ENCODE data around the gene IL1R2. TPM values are rescaled to one million over a fixed set of nuclear protein-coding genes. Genes with fewer than 3 reads are reported as not detected.

Gene IL1R2
- total and polyA plus RNA-seq, 2 of the 8 experiments (the other 6 are each of a cell fraction or from before 2014, with no cell fraction given) = 0.06 TPM; not detected in 1

DNA sequence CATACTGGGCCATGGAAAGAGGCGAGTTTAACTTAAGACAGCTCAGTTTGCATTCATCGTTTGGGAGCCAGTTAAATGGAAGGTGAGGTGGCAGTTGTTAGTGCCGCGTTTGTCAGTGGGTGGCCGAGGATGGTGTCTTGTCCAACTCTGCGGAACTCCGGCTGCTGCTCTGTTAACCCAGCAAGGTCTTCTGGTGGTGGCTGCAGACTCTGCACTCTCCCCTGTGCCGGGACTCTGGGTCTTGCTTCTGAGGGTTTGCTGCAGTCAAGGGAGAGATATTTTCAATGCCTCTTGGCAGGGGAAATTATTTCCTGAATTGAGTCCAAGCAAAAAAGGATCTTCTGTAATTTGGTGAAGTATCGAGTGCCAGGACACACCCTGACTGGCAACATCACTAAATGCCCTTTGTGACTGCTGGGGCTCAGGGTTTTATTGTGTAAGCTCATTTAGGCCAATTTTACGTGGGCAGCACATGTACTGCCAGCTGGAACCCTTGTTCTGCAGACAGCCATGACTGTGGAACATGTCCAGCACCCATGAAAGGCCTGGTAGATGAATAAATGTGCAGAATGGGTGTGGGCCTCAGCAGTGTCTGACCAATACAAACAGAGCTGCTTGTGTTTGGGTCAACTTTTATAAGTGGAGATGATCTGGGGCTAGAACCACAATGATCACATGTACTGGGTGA lies 58.1 kb downstream of the IL1R2 start:
- Histone ChIP-seq H2BK12ac (ENCODE audit: low read depth, low read length) (no peak overlapping the region), H3K27me3 (replicated peaks in 1 of 4; ENCODE audit: control insufficient read depth in 3 of 4, extremely low read depth in 1 of 4, insufficient read depth in 3 of 4, low read length in 3 of 4) (no peaks in the 10 kb centered on the region), H3K36me3 (ENCODE audit: control insufficient read depth in 2 of 4, insufficient read depth in 4 of 4, low read length in 3 of 4) (no peaks in the 10 kb centered on the region), H3K23ac (ENCODE audit: insufficient read length) (no peak overlapping the region), H3K27ac (ENCODE audit: low read depth, low read length) (no peak overlapping the region), H2BK15ac (ENCODE audit: low read length) (no peak overlapping the region), H2BK5ac (ENCODE audit: low read depth, low read length) (no peak overlapping the region), H3K4me2 (ENCODE audit: insufficient read depth in 1 of 2, low read depth in 2 of 2, low read length in 2 of 2) (no peak overlapping the region), H3K18ac (ENCODE audit: extremely low read depth, low read length) (no peak overlapping the region), H4K8ac (ENCODE audit: extremely low read depth, insufficient read depth, low read length) (peak overlapping the region; percentile 19; the same call in 1 of the 2 replicates), H3K9me3 (ENCODE audit: insufficient read depth in 2 of 2, low read depth in 1 of 2, low read length in 1 of 2) (no peaks in the 10 kb centered on the region), H2AFZ (ENCODE audit: low read length) (no peak overlapping the region), H2BK20ac (ENCODE audit: low read length) (no peak overlapping the region), H3K79me1 (ENCODE audit: low read depth, low read length) (no peaks in the 10 kb centered on the region), H3K56ac (replicated peaks; ENCODE audit: insufficient read length, low read depth, low read length) (no peak overlapping the region), H3K23me2 (ENCODE audit: low read depth, low read length) (no peaks in the 10 kb centered on the region), H3K4me1 (replicated peaks in 1 of 4; ENCODE audit: control insufficient read depth in 3 of 4, insufficient read depth in 4 of 4, low read length in 3 of 4) (no peaks in the 10 kb centered on the region), H3K4me3 (ENCODE audit: extremely low read depth in 1 of 4, insufficient read depth in 2 of 4, low read depth in 3 of 4, low read length in 4 of 4) (no peak overlapping the region), H4K20me1 (replicated peaks in 1 of 2; ENCODE audit: control insufficient read depth in 1 of 2, insufficient read depth in 2 of 2, low read length in 2 of 2) (no peaks in the 10 kb centered on the region), H3K9ac (replicated peaks in 1 of 4; ENCODE audit: extremely low read depth in 1 of 4, low read depth in 3 of 4, low read length in 3 of 4) (no peak overlapping the region), H2BK120ac (replicated peaks; ENCODE audit: low read depth, low read length) (no peak overlapping the region), H2AK5ac (ENCODE audit: low read depth, low read length) (no peak overlapping the region), H3K4ac (replicated peaks; ENCODE audit: insufficient read length, low read depth, low read length) (no peak overlapping the region), H3K14ac (ENCODE audit: insufficient read length) (no peak overlapping the region), H4K5ac (ENCODE audit: insufficient read length, low read depth, low read length) (no peak overlapping the region), H3K79me2 (ENCODE audit: control insufficient read depth in 1 of 2, insufficient read depth in 2 of 2, low read length in 2 of 2) (no peaks in the 10 kb centered on the region), H4K91ac (replicated peaks; ENCODE audit: insufficient read length, low read length) (no peak overlapping the region)
- POLR2A ChIA-PET (ENCODE audit: partially characterized antibody) = no interaction called here
- TF ChIP-seq JUN (IDR thresholded peaks at IDR 0.05; ENCODE audit: low read depth, low read length) = no peak
- no peak for TF ChIP-seq BACH1 (IDR thresholded peaks at IDR 0.05; ENCODE audit: low read length)
- TF ChIP-seq SP2 (IDR thresholded peaks at IDR 0.05; ENCODE audit: low read length) = no peak
- TF ChIP-seq HDAC2 (IDR thresholded peaks at IDR 0.05; ENCODE audit: borderline replicate concordance in 1 of 2, low read depth in 2 of 2, low read length in 2 of 2) = no peak
- TF ChIP-seq CBX5 (IDR thresholded peaks at IDR 0.05; ENCODE audit: low read depth, low read length) = no peak
- no peak for TF ChIP-seq CTBP2 (IDR thresholded peaks at IDR 0.05; ENCODE audit: borderline replicate concordance, insufficient read depth, insufficient read length, low read length)
- TF ChIP-seq CEBPB (IDR thresholded peaks at IDR 0.05; ENCODE audit: low read depth, low read length) = no peak
- no peak for TF ChIP-seq POLR2A (IDR thresholded peaks at IDR 0.05; ENCODE audit: control extremely low read depth in 1 of 2, low read depth in 2 of 2, low read length in 2 of 2)
- no peak for TF ChIP-seq TCF12 (IDR thresholded peaks at IDR 0.05; ENCODE audit: low read depth, low read length)
- no peak for TF ChIP-seq HDAC6 (IDR thresholded peaks at IDR 0.05; ENCODE audit: low read depth, low read length)
- WGBS, 2 experiments (ENCODE audit: extremely low coverage in 1 of 2, insufficient coverage in 1 of 2, insufficient read length in 1 of 2, insufficient replicate concordance in 2 of 2, low coverage in 1 of 2, low lambda C conversion rate in 2 of 2, missing lambda C conversion rate in 1 of 2) = 88% methylated on average over 10 of the region's 10 CpGs; no CpG with 5 or more reads in 1 of the 2 experiments
- FAIRE-seq (no peak), DNase-seq (ENCODE audit: low read depth in 1 of 2, low spot score in 2 of 2) (no peak)
- CTCF ChIA-PET (ENCODE audit: partially characterized antibody) = interaction anchor here (0.9 to 2.4 kb wide), 5 partner anchors 30 to 190 kb away, joined by 3 to 9 read pairs (median 7); no protein-coding TSS in a partner anchor
